NCI-H1105 (cell line): Measurements from ENCODE around the gene FIZ1.

Experiments
- DNase-seq: peaks from one replicate; lab custom pipeline; 2025; lab: John Stamatoyannopoulos, UW

The FIZ1 gene

DNA sequence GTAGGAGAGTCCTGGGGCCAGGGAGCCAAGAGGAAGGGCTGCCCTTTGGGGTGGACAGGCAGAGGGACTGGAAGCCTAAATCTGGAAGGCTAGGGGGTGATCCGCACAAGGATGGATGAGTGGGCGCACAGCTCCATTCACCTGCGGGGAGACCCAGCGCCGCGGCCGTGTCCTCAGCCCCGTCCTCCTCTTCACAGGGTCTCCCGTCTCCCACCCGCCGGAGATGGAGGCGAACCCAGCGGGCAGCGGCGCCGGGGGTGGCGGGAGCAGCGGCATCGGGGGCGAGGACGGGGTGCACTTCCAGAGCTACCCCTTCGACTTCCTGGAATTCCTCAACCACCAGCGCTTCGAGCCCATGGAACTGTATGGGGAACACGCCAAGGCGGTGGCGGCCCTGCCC is 14.1 kb upstream of the FIZ1 start:
- no peak for DNase-seq

DNA sequence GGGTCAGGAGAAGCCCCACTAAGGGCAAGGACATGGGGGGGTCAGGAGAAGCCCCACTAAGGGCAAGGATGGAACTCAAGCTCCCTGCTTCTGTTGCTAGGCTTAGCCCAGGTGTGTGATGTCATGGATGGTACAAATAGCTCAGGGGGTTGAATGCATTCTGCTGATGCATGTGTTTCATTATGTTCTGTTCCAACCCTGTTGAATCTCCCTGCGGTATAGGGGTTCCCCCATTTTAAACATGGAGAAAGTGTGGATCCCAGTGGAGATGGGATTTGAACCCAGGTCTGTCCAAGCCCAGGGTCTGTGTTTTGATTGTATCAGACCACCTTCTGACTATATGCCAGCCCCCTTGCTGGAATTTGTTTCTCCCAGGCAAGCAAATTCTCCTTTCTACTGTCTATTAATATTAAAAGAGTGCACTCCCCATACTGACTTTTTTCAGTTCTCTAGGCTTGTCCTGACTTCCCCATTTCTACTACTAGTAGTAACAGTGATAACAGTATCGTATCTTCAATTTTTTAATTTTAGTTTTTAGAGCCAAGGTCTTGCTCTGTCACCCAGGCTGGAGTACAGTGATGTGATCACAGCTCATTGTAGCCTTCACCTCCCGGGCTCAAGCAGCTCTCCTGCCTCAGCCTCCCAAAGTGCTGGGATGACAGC is 12.8 kb upstream of the FIZ1 start:
- no peak for DNase-seq

DNA sequence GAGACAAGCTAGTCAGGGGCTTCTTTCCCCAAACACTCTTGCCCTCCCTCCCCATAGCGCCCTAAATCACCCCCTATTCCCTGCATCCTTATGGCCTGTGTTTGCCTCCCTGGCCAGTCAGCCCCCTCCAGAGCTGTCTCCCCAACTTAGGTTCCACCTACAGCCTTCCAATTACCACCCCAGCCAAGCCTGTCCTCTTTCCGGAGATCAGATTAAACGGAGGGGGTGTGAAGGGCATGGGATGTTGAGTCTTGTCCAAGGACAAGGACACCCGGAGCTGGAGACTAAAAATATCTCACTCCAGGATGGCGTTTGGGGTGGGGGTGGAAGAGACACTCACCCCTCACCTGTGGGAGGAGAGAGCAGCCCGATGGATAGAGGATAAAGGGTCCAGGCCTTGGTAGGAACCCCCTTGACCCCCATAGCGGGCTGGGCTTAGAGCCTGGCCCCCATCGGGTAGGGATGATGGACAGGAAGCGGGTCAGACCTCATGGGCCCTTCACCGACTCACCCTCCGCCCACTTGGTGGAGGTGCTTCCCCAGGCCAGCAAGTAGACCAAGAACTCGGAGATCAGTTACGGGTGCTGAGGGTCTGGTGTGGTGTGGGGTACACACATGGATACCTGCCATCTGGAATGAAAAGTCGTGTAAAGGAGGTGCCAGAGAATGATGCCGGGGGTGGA is 12.1 kb upstream of the FIZ1 start:
- no peak for DNase-seq

DNA sequence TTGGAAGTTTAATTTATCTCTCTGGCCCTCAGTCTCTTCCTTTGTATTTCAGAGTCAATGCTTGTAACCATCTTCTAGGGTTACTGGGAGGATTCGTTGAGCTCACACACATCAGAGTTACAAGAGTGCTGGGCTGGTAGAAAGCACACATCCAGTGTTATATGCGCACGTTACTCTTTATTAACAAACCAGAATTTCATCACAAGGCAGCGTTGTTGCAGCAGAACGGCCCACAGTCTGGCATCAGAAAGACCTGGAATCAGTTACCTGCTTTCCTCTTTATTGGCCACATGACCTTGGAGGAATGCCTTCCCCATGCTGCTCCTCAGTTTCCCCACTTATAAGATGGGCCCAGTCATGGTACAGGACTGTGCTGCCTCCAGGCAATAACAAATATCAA is 10.0 kb upstream of the FIZ1 start:
- DNase-seq: no peak

DNA sequence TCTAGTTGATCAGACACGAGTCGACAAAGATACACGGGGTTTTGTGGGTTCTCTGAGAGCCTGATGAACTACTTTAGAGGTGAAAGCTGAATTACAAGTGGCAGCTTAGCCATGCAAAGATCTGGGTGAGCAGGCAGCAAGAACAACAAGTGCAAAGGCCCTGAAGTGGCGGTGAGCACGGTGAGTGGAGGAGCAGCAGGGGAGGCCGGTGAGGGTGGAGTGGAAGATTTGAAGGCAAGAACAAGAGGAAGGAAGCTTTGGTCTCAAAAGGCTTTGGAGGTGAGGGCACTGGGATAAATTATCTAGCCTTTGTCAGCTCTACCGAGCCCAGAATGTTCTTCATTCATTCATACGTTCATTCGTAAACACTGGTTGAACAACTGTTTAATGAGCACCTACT is 7.5 kb upstream of the FIZ1 start:
- no peak for DNase-seq

DNA sequence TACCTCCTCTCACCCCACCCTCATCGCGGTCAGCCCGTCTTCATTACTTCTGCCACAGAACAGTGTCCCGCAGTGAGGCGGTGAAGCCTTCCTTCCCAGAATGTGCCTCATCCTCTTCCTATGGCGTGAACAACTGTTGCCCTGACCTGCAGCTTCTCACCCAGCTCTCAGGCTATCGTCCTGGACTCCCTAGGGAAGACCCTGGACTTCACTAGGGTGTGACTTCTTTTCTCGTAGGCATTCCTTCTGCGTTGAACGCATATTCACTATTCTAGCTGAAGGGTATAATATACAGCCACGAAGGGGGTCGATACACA is 7.1 kb upstream of the FIZ1 start:
- no peak for DNase-seq

DNA sequence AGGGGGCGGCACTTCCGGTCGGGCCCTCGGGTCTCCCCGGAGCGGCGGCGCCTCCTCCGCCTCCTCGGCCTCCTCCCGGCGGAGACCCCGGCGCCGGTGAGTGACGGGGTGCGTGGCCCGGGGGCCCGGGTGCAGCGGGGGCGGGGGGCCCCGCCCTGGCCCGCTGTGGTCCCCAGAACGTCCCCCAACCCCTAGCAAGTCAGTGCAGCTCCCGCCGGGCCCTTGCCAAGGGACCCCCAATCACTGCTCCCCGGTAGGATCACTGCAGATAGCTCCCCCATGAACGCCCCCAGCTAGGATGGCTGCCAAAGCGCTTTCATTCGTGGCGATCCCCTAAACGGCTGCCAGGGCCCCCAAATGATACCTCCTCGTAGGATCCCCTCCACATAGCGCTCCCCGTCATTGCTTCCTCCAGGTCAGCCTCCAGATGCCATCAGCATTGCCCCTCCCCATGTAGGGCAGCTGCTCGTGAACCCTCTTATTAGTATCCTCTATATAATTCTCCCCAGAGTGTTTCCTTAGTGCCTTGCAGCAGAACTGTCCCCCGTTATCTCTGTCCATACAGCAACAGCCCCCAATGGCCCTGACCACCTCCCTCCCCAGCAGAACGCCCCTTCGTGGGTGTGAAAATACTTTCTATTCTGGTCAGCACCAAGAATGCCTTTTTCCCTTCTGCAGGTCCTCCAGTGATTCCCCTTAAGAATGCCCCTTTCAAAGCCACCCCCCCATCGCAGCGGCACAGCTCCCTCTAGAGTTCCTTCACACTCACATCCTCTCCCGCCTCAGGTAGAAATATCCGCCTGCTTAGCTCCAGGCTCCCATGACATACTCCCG is 6.5 kb upstream of the FIZ1 start, which contains the start of gene ZNF865:
Gene ZNF865, plus strand, starts transcription at position 11 of the 834 bp plus-strand sequence. CDS start 7,972 bp downstream, outside the sequence.
- peak; percentile 42 for DNase-seq

DNA sequence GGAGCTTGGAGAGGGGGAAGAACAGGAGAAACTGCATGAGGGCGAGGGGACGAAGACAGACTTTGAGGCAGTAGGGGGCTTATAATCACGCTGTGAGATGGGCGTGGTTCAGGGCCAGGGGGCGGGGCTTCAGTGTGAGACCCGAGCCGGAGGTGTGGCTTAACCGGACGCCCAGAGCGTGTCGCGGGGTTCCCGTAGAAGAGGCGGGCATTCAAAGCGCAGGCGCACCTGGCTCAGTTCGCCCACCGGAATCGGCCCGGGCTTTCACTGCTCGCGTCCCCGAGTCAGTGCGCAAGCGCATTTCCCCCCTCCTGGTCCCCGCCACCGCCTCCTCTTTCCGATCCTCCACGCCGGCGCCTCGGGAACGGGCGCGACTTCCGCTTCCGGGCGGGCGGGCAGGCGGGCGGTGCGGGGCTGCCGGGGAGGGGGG is 5.9 kb upstream of the FIZ1 start:
- peak; percentile 99 for DNase-seq

DNA sequence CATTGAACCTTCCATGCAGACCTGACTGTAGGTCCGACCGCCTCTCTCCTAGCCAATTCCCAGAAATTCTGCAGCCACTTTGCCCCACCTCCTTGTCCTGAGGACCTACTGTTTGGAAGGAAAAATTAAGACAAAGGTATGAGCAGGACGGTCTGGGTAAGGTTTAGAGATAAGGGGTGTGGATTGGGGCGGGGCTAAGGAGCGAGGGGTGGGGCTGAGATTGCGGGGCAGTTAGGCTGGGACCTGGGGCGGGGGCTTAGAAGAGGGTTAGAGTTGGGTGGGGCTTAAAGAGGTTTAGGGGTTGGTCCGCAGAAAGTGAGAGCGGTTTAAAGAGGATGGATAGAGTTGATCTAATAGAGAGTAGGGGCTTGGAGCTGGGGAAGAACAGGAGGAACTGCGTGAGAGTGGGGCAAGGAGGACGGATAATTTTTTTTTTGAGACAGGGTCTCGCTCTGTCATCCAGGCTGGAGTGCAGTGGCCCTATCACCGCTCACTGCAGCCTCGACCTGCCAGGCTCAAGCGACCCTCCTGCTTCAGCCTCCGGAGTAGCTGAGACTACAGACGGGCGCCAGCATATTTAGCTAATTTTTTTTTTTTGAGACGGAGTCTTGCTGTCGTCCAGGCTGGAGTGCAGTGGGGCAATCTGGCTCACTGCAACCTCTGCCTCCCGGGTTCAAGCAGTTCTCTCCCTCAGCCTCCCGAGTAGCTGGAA is 4.4 kb upstream of the FIZ1 start:
- DNase-seq: no peak

DNA sequence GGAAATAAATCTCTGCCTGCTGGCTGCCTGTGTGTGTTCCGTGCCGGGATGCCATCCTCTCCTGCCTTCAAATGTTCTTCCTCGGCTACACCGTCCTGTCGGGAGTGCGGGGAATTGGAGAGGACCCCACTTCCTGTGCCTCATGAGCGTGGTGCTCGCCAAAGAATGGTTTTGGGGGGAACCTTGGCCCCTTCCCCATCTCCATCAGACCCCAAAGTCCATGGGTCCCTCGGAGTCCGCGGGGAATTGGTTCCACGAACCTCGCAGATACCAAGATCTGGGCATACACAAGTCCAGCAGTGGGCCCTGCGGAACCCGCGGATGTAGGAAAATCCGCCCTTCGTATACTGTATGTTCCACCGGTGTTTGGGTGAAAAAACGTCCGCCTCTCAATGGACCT is 3.8 kb upstream of the FIZ1 start:
- no peak for DNase-seq

DNA sequence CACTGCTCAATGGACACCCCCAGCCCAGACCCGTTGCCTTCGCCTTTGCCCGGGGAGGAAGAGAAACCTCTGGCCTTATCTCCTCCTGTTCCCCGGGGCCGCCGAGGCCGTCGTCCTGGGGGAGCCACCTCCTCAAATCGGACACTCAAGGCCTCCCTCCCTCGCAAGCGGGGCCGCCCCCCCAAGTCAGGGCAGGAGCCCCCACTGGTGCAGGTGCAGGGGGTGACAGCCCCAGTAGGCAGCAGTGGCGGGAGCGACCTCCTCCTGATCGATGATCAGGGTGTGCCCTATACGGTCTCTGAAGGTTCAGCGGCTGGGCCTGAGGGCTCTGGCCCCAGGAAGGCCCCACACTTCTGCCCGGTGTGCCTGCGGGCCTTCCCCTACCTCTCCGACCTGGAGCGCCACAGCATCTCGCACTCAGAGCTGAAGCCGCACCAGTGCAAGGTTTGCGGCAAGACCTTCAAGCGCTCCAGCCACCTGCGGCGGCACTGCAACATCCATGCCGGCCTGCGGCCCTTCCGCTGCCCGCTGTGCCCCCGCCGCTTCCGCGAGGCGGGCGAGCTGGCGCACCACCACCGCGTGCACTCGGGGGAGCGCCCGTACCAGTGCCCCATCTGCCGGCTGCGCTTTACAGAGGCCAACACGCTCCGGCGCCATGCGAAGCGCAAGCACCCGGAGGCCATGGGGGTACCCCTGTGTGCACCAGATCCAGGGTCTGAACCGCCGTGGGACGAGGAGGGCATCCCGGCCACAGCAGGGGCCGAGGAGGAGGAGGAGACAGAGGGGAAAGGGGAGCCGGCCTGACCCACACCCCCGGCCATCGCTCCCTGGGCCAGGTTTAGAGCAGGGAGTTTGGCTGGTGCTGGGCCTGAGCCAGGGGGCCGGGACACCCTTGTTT is 3.0 kb upstream of the FIZ1 start:
- no peak for DNase-seq

DNA sequence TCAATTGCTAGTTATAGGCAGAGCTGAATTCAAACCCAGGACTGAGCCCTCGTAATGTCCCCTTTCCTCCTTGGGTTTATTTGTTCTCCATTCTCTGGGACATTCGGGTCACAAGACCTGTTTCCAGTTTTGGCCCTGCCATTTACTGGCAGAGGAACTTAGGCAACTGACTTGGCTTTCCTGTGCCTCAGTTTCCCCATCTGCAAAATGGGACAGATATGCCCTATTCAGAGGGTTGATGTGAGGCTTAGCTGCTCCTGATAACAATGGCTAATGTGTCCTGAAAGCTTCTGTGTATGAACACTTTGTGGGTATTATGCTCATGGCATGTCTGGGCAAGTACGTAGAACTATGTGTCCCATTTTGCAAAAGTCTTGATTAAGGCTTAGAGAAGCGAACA is 1.8 kb upstream of the FIZ1 start:
- no peak for DNase-seq

DNA sequence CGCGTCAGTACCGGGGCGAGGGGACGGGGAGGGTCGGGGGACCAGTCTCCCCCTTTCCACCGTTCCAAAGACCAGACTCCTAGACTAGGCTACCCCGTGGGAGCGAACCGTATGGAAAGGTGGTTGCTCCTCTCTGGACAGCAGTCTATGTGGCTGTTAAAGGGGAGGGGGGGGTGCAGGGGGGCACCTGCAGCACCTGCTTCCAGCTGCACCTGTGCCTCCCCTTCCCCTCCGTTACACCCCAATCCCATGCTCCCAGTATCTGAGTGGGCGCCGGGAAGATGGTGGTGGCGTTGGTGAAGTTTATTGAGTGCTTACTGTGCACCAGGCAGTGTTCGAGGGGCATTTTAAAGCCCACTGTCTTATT is 1.3 kb upstream of the FIZ1 start:
- no peak for DNase-seq

DNA sequence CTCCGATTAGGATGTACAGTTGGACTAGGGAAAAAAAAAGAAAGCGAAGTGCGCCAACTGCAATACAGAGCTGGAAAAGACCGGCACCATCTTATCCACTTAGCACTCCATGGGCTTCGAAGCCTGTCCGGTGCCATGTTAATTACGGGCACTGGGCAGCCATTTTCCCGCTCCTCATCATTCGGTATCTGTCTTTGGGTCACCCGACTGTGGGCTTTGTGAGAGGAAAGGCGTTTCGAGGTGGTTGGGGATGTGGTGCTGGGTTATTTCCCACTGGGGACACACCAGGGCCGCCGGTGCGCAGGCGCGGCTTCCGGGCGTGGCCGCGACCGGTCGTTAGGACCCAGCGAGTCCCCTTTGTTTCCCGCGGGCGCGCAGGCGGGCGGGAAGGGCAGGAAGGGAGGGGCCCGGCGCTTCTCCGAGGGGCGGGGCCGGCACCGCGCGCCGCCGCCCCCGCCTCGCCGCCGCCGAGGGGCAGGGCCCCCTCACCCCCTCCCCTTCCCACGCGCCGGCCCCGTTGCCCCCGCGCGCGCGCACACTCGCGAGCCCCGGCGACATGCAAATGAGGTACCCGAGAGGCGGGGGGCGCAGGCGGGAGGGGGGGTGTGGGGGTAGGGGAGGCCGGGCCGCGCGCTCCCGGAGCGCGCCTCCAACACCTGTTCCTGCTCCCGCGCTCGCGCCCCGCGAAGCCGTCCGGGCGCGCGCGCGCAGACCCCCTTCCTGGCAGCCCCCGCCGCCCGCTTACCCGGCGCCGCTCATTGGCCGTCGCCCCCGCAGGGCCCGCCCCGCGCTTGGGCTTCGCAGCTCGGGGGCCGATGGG is 735 bp upstream of the FIZ1 start, which contains the start of gene ZNF524:
Gene ZNF524, plus strand, starts transcription at position 447 of the 820 bp plus-strand sequence. CDS start 1,825 bp downstream, outside the sequence.
- peak; percentile 98 for DNase-seq

DNA sequence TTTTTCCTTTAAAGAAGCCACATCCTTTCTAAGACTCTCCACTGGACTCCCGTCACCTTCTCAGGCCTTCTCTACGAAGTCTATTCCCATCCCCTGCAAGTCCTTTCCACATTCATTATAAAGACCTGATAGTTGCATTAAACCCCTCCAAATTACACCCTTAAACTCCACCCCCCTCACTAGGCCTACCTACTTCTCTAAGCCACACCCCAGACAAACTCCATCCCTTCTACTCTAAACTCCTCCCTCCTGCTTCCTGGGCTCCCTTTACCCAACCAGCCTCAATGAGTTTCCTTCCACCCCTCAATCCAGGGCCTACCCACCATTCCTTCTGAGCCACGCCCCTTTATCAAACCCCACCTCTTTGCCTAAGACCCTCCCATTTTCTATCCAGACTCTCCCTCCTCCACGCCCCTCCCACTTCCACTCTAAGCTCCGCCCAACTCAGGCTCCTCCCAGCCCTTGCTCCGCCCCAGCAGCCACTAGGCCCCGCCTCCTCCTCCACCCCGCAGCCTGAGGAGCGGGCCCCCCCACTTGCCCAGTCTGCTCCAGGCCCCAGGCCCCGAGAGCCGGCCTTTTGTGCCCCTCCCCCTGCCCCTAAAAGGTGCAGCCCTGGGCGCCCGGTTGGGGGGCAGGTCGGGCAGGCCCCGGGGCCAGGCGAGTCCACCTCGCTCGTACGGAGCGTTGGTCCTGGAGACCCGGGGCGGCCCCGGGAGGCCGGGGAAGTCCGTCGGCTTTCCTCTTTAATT is 424 bp downstream of the FIZ1 start:
- peak; percentile 85 for DNase-seq

DNA sequence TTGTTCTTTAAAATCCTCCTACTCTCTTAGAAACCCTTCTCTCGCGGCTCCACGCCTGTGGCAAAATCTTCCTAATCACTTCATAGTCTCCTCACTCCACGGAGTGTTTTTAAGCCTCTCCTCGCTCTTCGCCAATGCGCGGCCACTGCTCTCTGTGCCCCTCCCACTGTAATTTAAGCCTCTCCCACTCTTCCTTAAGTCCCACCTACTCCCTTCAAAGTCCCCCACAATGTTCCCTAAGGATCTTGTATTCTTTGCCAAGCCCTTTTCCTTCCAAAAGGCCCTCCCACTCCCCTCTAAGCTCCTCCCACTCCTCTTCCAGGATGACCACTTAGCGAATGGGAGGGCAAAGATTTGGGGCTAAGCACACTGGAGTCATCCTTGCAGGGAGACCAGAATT is 1.3 kb downstream of the FIZ1 start:
- no peak for DNase-seq

DNA sequence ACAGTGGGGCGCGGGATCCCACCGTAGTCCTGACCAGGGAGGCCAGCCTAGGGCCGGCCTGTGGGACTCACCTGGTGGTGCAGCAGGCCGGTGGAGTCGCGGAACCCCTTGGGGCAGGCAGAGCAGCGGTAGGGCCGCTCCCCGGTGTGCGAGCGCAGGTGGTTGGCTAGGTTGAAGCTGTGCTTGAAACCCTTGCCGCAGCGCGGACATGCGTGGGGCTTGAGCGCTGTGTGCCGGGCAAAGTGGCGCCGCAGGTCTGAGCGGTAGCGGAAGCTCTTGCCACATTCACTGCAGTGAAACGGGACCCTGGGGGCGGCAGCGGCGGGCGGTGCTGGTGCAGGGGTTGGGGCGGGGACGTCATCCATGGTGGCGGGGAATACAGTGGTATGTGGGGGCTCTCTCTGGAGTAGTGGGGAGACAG is 1.8 kb downstream of the FIZ1 start:
- no peak for DNase-seq

DNA sequence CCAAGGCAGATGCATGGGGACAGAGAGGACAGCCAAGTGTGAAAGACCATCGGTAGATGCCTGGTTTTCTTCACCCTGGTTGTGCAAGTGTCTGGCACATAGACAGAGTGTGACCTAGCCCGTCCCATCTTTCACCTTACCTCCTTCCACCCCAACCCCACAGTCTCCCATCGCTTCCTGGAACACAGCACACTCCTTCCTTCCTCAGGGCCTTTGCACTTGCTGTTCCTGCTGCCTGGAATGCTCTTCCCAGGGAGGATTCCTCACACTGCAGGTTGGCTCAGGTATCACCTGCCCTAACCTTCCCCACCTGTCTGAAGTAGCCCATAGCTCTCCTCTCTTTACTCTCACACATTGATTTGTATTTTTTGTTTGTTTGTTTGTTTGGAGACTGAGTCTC is 3.0 kb downstream of the FIZ1 start:
- DNase-seq: no peak

DNA sequence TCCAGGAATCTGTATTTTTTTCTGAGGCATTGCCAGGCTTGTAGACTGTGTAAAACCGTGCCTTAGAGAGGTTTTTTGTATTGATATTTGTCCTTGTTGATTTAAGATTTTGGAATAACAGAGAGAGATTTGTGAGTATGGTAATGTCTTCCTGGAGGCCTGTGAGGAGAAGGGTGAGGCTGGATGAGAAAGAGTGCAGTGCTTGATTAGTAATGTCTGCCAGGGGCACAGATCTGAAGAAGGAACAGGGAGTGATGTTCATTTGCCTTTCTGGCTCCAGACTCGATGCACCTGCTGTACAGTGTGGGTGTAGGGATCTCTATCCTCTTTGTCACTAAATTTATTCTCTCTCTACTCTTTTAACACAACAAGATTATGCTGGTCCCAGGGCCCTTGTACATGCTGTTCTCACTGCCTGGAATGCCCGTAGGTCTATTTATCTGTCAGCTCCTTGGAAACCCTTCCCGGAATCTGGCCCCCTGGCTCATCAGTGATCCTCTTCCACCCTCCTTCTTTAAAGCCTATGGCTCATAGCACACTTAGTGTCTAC is 4.2 kb downstream of the FIZ1 start:
- no peak for DNase-seq
